SH-SY5Y (cell line): ENCODE data around the gene OR6C75.

ENCODE experiments used
- GATA2 ChIP-seq: IDR thresholded peaks from 2 replicates; pipeline ENCODE4 v1.6.1; 2011; ENCODE audit warnings: mild to moderate bottlenecking, low read depth, low read length
- GATA3 ChIP-seq: IDR thresholded peaks from 2 replicates; pipeline ENCODE4 v1.6.1; 2011; ENCODE audit warnings: low read depth, mild to moderate bottlenecking, low read length, moderate library complexity

DNA sequence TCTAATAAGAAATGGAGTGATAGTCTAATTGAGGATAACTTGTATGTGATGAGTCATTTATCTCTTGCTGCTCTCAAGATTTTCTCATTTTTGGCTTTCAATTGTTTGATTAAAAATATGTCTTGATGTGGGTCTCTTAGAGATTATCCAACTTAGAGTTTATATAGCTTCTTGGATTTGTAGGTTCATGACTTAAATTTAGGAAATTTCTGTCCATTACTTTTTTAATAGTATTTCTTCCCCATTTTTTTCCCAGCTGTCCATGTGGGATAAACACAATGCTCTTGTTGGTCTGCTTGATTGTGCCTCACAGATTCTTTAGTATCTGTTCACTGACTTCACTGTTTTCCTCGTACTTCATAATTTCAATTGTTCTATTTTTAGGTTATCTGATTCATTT is 45.1 kb downstream of the OR6C75 start:
- TF ChIP-seq GATA2 = no peak
- TF ChIP-seq GATA3 = no peak
